Colon (tissue), 2 donors: ENCODE results near the gene WWC1.
"Not testable (repeated sequence)": the region's sequence is repeated elsewhere in the genome, so short reads cannot be mapped to it uniquely, and the experiment has no call there.

Source experiments
- FAIRE-seq: peaks from 2 replicates; lab custom pipeline; 2012; peaks lifted over from hg19 to GRCh38; lab: Jason Lieb, UNC
- donor health status: control.
- donor health status: control.

Gene WWC1

GRCh38 chr5:168308976-168309598 is 17.6 kb downstream of the WWC1 start:
- FAIRE-seq: no peak

- not testable (repeated sequence) for FAIRE-seq
Measured at GRCh38 chr5:168310541-168310940, 19.1 kb downstream of the WWC1 start.

- FAIRE-seq: no peak
Measured at GRCh38 chr5:168311061-168311566, 19.7 kb downstream of the WWC1 start.

- FAIRE-seq: no peak
Measured at GRCh38 chr5:168312606-168313295, 21.3 kb downstream of the WWC1 start.

- no peak for FAIRE-seq
Measured at GRCh38 chr5:168313596-168314204, 22.3 kb downstream of the WWC1 start.

- FAIRE-seq: no peak
Measured at GRCh38 chr5:168314735-168315411, 23.4 kb downstream of the WWC1 start.

GRCh38 chr5:168315416-168316138 is 24.1 kb downstream of the WWC1 start:
- FAIRE-seq: no peak

- no peak for FAIRE-seq
Measured at GRCh38 chr5:168316139-168316578, 24.7 kb downstream of the WWC1 start.

- no peak for FAIRE-seq
Measured at GRCh38 chr5:168317096-168317520, 25.7 kb downstream of the WWC1 start.

GRCh38 chr5:168317521-168318147 is 26.2 kb downstream of the WWC1 start:
- no peak for FAIRE-seq

GRCh38 chr5:168318240-168318639 is 26.8 kb downstream of the WWC1 start:
- no peak for FAIRE-seq

- FAIRE-seq: no peak
Measured at GRCh38 chr5:168319774-168320173, 28.3 kb downstream of the WWC1 start.

GRCh38 chr5:168320805-168321204 is 29.4 kb downstream of the WWC1 start:
- FAIRE-seq: no peak

- FAIRE-seq: no peak
Measured at GRCh38 chr5:168324859-168325630, 33.6 kb downstream of the WWC1 start.

GRCh38 chr5:168327019-168327421 is 35.6 kb downstream of the WWC1 start:
- no peak for FAIRE-seq

GRCh38 chr5:168327451-168327850 is 36.0 kb downstream of the WWC1 start:
- FAIRE-seq: no peak

GRCh38 chr5:168327994-168328393 is 36.5 kb downstream of the WWC1 start:
- no peak for FAIRE-seq

GRCh38 chr5:168328814-168329213 is 37.4 kb downstream of the WWC1 start:
- no peak for FAIRE-seq

GRCh38 chr5:168329302-168329701 is 37.9 kb downstream of the WWC1 start:
- no peak for FAIRE-seq

- no peak for FAIRE-seq
Measured at GRCh38 chr5:168332042-168332441, 40.6 kb downstream of the WWC1 start.

- FAIRE-seq: no peak
Measured at GRCh38 chr5:168334280-168334679, 42.8 kb downstream of the WWC1 start.
